Neuronal stem cell (in vitro differentiated cells): Measurements from ENCODE around the gene CENPU.

Experiments
- DNase-seq: peaks from one replicate; pipeline ENCODE4 v3.0.0-alpha.2; 2013; ENCODE audit warnings: low spot score
- H2AFZ ChIP-seq: one replicate; pipeline ENCODE4 v1.6.1; 2013; ENCODE audit warnings: mild to moderate bottlenecking, low read length, inconsistent platforms
- H2AK5ac ChIP-seq: 2 replicates; pipeline ENCODE4 v1.6.1; 2013; ENCODE audit warnings: low read depth, mild to moderate bottlenecking, inconsistent platforms, low read length, moderate library complexity, mixed read lengths
- H2BK120ac ChIP-seq: 2 replicates; pipeline ENCODE4 v1.6.1; 2013; ENCODE audit warnings: low read depth, mild to moderate bottlenecking, inconsistent platforms, low read length, moderate library complexity, mixed read lengths
- H2BK12ac ChIP-seq: one replicate; pipeline ENCODE4 v1.6.1; 2013; ENCODE audit warnings: low read length, inconsistent platforms
- H2BK15ac ChIP-seq: 2 replicates; pipeline ENCODE4 v1.6.1; 2013; ENCODE audit warnings: mild to moderate bottlenecking, low read length, inconsistent platforms, mixed read lengths
- H2BK5ac ChIP-seq: one replicate; pipeline ENCODE4 v1.6.1; 2013; ENCODE audit warnings: inconsistent platforms, mild to moderate bottlenecking, low read length, moderate library complexity
- H3K14ac ChIP-seq: one replicate; pipeline ENCODE4 v1.6.1; 2013; ENCODE audit warnings: low read length, inconsistent platforms
- H3K18ac ChIP-seq: 2 replicates; pipeline ENCODE4 v1.6.1; 2013; ENCODE audit warnings: low read length, inconsistent platforms
- H3K23ac ChIP-seq: 2 replicates; pipeline ENCODE4 v1.6.1; 2013; ENCODE audit warnings: low read depth, mild to moderate bottlenecking, mixed read lengths, low read length, inconsistent platforms; ENCODE audit not compliant: poor library complexity
- H3K27ac ChIP-seq: replicated peaks from 3 replicates; pipeline ENCODE4 v1.5.1; 2013; ENCODE audit warnings: low read length, inconsistent platforms
- H3K27me3 ChIP-seq, 3 experiments: 2 replicates each; pipeline ENCODE4 v1.6.1; 2013; ENCODE audit warnings: low read length in 3 of 3, mild to moderate bottlenecking in 2 of 3, inconsistent platforms in 1 of 3, low read depth in 1 of 3, mixed read lengths in 1 of 3, moderate library complexity in 1 of 3; ENCODE audit not compliant: control insufficient read depth in 3 of 3, insufficient read depth in 3 of 3
- H3K36me3 ChIP-seq, 2 donors: replicated peaks in 1 of 2; 2 replicates each; pipeline ENCODE4 v1.6.1; 2013; ENCODE audit warnings: low read length in 2 of 2; ENCODE audit not compliant: control insufficient read depth in 2 of 2, insufficient read depth in 2 of 2
- H3K4ac ChIP-seq: 2 replicates; pipeline ENCODE4 v1.6.1; 2013; ENCODE audit warnings: inconsistent platforms, mild to moderate bottlenecking, low read length, moderate library complexity
- H3K4me1 ChIP-seq, 2 donors: 1 replicate in 1 of 2; 2 replicates in 1 of 2; pipeline ENCODE4 v1.6.1; 2013; ENCODE audit warnings: low read length in 2 of 2, low read depth in 1 of 2; ENCODE audit not compliant: control insufficient read depth in 2 of 2, insufficient read depth in 1 of 2
- H3K4me2 ChIP-seq: one replicate; pipeline ENCODE4 v1.6.1; 2013; ENCODE audit warnings: mild to moderate bottlenecking, low read length, inconsistent platforms; ENCODE audit not compliant: insufficient read depth, poor library complexity, severe bottlenecking
- H3K4me3 ChIP-seq, 2 donors: 2 replicates each; pipeline ENCODE4 v1.5.1; 2013; ENCODE audit warnings: low read length in 2 of 2, mild to moderate bottlenecking in 2 of 2, inconsistent platforms in 1 of 2, moderate library complexity in 1 of 2
- H3K79me1 ChIP-seq: one replicate; pipeline ENCODE4 v1.6.1; 2013; ENCODE audit warnings: low read depth, mild to moderate bottlenecking, inconsistent platforms, low read length, moderate library complexity
- H3K9ac ChIP-seq: one replicate; pipeline ENCODE4 v1.6.1; 2013; ENCODE audit warnings: mild to moderate bottlenecking, low read depth, low read length, inconsistent platforms; ENCODE audit not compliant: poor library complexity
- H3K9me3 ChIP-seq, 2 donors: replicated peaks in 1 of 2; 2 replicates each; pipeline versions ENCODE3 to v1.6.1; 2013; ENCODE audit warnings: low read length in 2 of 2, mild to moderate bottlenecking in 2 of 2, inconsistent platforms in 1 of 2, low read depth in 1 of 2, mixed read lengths in 1 of 2, moderate library complexity in 1 of 2; ENCODE audit not compliant: control insufficient read depth in 2 of 2, insufficient read depth in 1 of 2
- H4K8ac ChIP-seq: one replicate; pipeline ENCODE4 v1.6.1; 2013; ENCODE audit warnings: low read depth, mild to moderate bottlenecking, inconsistent platforms, low read length, moderate library complexity
- H4K91ac ChIP-seq: one replicate; pipeline ENCODE4 v1.6.1; 2013; ENCODE audit warnings: low read length, low read depth, mild to moderate bottlenecking, inconsistent platforms; ENCODE audit not compliant: poor library complexity
- WGBS, 2 donors: extraction: QIAGEN DNeasy Blood & Tissue Kit; methylation state at CpG; one replicate each; pipeline ENCODE4 v1.1.7; 2013; ENCODE audit warnings: missing lambda C conversion rate in 2 of 2, mixed read lengths in 1 of 2; ENCODE audit not compliant: insufficient read length in 2 of 2, insufficient replicate concordance in 1 of 2; ENCODE audit errors: extremely low coverage in 2 of 2; 5-methylcytosine and 5-hydroxymethylcytosine counted together

The CENPU gene

GRCh38 chr4:184778325-184778724 is 44.4 kb upstream of the CENPU start:
- no peak overlapping the region for H4K91ac ChIP-seq
- no peak overlapping the region for H2BK12ac ChIP-seq
- no peak overlapping the region for H3K27ac ChIP-seq
- no peaks in the 10 kb centered on the region for H3K9me3 ChIP-seq
- H3K23ac ChIP-seq = no peak overlapping the region
- no peak overlapping the region for H3K4ac ChIP-seq
- H3K79me1 ChIP-seq = no peaks in the 10 kb centered on the region
- no peaks in the 10 kb centered on the region for H3K4me1 ChIP-seq
- WGBS, 2 donors = no CpG with 5 or more reads among the region's 8 CpGs
- no peak overlapping the region for H2AFZ ChIP-seq
- no peak overlapping the region for H3K4me3 ChIP-seq
- H3K4me2 ChIP-seq = no peak overlapping the region
- H3K36me3 ChIP-seq = no peaks in the 10 kb centered on the region
- H4K8ac ChIP-seq = no peak overlapping the region
- no peaks in the 10 kb centered on the region for H3K27me3 ChIP-seq
- no peak overlapping the region for H2BK15ac ChIP-seq
- no peak overlapping the region for H2BK120ac ChIP-seq
- no peak overlapping the region for H3K18ac ChIP-seq
- DNase-seq = no peak
- H3K9ac ChIP-seq = no peak overlapping the region
- H2BK5ac ChIP-seq = no peak overlapping the region
- H3K14ac ChIP-seq = no peak overlapping the region
- no peak overlapping the region for H2AK5ac ChIP-seq

DNA sequence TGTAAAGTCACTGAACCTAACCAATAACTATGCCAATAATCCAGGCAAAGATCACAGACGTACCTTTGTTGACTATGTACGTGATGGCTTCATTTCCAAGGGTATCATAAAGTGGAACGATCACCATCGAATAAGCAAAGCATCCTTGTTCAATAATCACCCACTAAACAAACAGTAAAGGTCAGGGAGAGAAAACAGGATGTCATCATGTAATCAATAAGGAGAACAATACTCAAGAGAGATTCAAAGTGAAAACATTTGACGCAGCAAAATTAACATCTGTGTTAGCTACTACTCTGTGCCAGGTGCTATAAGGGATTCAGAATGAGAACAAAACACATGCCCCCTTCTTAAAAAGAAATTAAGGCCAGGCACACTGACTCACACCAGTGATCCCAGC is 42.9 kb upstream of the CENPU start:
- Histone ChIP-seq H3K9me3 (no peaks in the 10 kb centered on the region), H2BK120ac (no peak overlapping the region), H3K27me3 (no peaks in the 10 kb centered on the region), H3K4me1 (no peaks in the 10 kb centered on the region), H3K27ac (no peak overlapping the region), H3K4me2 (no peak overlapping the region), H3K18ac (no peak overlapping the region), H3K14ac (no peak overlapping the region), H4K8ac (no peak overlapping the region), H3K4me3 (no peak overlapping the region), H4K91ac (no peak overlapping the region), H2BK15ac (no peak overlapping the region), H3K79me1 (no peaks in the 10 kb centered on the region), H3K23ac (no peak overlapping the region), H3K9ac (no peak overlapping the region), H2AK5ac (no peak overlapping the region), H2AFZ (no peak overlapping the region), H3K36me3 (no peaks in the 10 kb centered on the region), H2BK12ac (no peak overlapping the region), H3K4ac (no peak overlapping the region), H2BK5ac (no peak overlapping the region)
- WGBS, 2 donors = no CpG with 5 or more reads among the region's 5 CpGs
- DNase-seq = no peak

- no peak overlapping the region for H3K14ac ChIP-seq
- no peak overlapping the region for H2BK12ac ChIP-seq
- H3K4me2 ChIP-seq = no peak overlapping the region
- no peak overlapping the region for H4K8ac ChIP-seq
- H4K91ac ChIP-seq = no peak overlapping the region
- H3K4me1 ChIP-seq = no peaks in the 10 kb centered on the region
- no peak overlapping the region for H3K4ac ChIP-seq
- no peaks in the 10 kb centered on the region for H3K9me3 ChIP-seq
- no peaks in the 10 kb centered on the region for H3K36me3 ChIP-seq
- no peak overlapping the region for H3K27ac ChIP-seq
- no peak overlapping the region for H3K18ac ChIP-seq
- H2BK120ac ChIP-seq = no peak overlapping the region
- no peak overlapping the region for H2AFZ ChIP-seq
- no peak overlapping the region for H3K23ac ChIP-seq
- no peaks in the 10 kb centered on the region for H3K27me3 ChIP-seq
- no peak for DNase-seq
- peak overlapping the region in 1 of 2 donors; percentile 24 for H3K4me3 ChIP-seq
- H2BK15ac ChIP-seq = no peak overlapping the region
- H2AK5ac ChIP-seq = no peak overlapping the region
- H3K9ac ChIP-seq = no peak overlapping the region
- H3K79me1 ChIP-seq = no peaks in the 10 kb centered on the region
- no peak overlapping the region for H2BK5ac ChIP-seq
- no CpG with 5 or more reads among the region's 13 CpGs for WGBS, 2 donors
These were observed 42.1 kb upstream of the CENPU start for GRCh38 chr4:184775854-184776555.

GRCh38 chr4:184774152-184774551 is 40.3 kb upstream of the CENPU start:
- no peak overlapping the region for H2AK5ac ChIP-seq
- H3K27me3 ChIP-seq = no peaks in the 10 kb centered on the region
- no peaks in the 10 kb centered on the region for H3K79me1 ChIP-seq
- H3K4me2 ChIP-seq = no peak overlapping the region
- H2AFZ ChIP-seq = no peak overlapping the region
- H3K27ac ChIP-seq = no peak overlapping the region
- no peaks in the 10 kb centered on the region for H3K9me3 ChIP-seq
- no peak overlapping the region for H2BK15ac ChIP-seq
- H3K14ac ChIP-seq = no peak overlapping the region
- WGBS, 2 donors = no CpG with 5 or more reads among the region's 7 CpGs
- H2BK12ac ChIP-seq = no peak overlapping the region
- no peak overlapping the region for H4K8ac ChIP-seq
- no peak overlapping the region for H3K18ac ChIP-seq
- H3K4ac ChIP-seq = no peak overlapping the region
- no peak overlapping the region for H2BK5ac ChIP-seq
- no peaks in the 10 kb centered on the region for H3K36me3 ChIP-seq
- no peak for DNase-seq
- H2BK120ac ChIP-seq = no peak overlapping the region
- no peak overlapping the region for H4K91ac ChIP-seq
- no peak overlapping the region for H3K9ac ChIP-seq
- peaks cover 0 to 3% of the 10 kb centered on the region in 2 donors for H3K4me1 ChIP-seq
- no peak overlapping the region for H3K4me3 ChIP-seq
- H3K23ac ChIP-seq = no peak overlapping the region
